Natural killer cell (primary cell): ENCODE data around the gene UNC93B1. TPM values are rescaled to one million over a fixed set of nuclear protein-coding genes. Genes with fewer than 3 reads are reported as not detected.

Experiments
- ATAC-seq, 3 donors: fragments of 150-1000 bp in 2 of 3; fragments of 200-7000 bp in 1 of 3; cut with Tn5 transposase; 1 replicate in 1 of 3; 2 replicates in 2 of 3; pipeline ENCODE4 v1.10.0; 2021; ENCODE audit warnings: mild to moderate bottlenecking in 2 of 3, moderate library complexity in 2 of 3
- DNase-seq, 2 donors: peaks; one replicate each; pipeline versions ENCODE4 v3.0.0 to v3.0.0-alpha.2; 2013 to 2021; ENCODE audit warnings: mixed read lengths in 1 of 2
- H3K27ac ChIP-seq: one replicate; pipeline ENCODE4 v1.5.1; 2013; ENCODE audit warnings: mild to moderate bottlenecking, low read length
- H3K27me3 ChIP-seq: one replicate; pipeline ENCODE4 v1.6.1; 2013; ENCODE audit warnings: low read length; ENCODE audit not compliant: control insufficient read depth, insufficient read depth
- H3K36me3 ChIP-seq: one replicate; pipeline ENCODE4 v1.6.1; 2013; ENCODE audit warnings: low read length; ENCODE audit not compliant: control insufficient read depth, insufficient read depth
- H3K4me1 ChIP-seq: one replicate; pipeline ENCODE4 v1.6.1; 2013; ENCODE audit warnings: low read length; ENCODE audit not compliant: control insufficient read depth, insufficient read depth
- H3K4me3 ChIP-seq: one replicate; pipeline ENCODE4 v1.5.1; 2013; ENCODE audit warnings: low read length
- H3K9me3 ChIP-seq: one replicate; pipeline ENCODE4 v1.6.1; 2013; ENCODE audit warnings: low read length; ENCODE audit not compliant: control insufficient read depth, insufficient read depth
- H3K27ac Mint-ChIP-seq, 2 donors: one replicate each; pipeline ENCODE4 v1.8.0; 2022; ENCODE audit warnings: mild to moderate bottlenecking in 2 of 2, mixed read lengths in 2 of 2, moderate library complexity in 1 of 2
- H3K27me3 Mint-ChIP-seq, 2 donors: one replicate each; pipeline ENCODE4 v1.8.0; 2022; ENCODE audit warnings: low read depth in 2 of 2, mixed read lengths in 2 of 2
- H3K36me3 Mint-ChIP-seq: one replicate; pipeline ENCODE4 v1.8.0; 2022; ENCODE audit warnings: mixed read lengths
- H3K4me1 Mint-ChIP-seq, 2 donors: one replicate each; pipeline ENCODE4 v1.8.0; 2022; ENCODE audit warnings: mixed read lengths in 2 of 2
- H3K4me3 Mint-ChIP-seq: one replicate; pipeline ENCODE4 v1.8.0; 2022; ENCODE audit warnings: mild to moderate bottlenecking, moderate library complexity, mixed read lengths
- H3K9me3 Mint-ChIP-seq, 2 donors: one replicate each; pipeline ENCODE4 v1.8.0; 2022; ENCODE audit warnings: mixed read lengths in 2 of 2
- CTCF ChIP-seq: fragments of 200-600 bp; IDR thresholded peaks from one replicate; pipeline ENCODE4 v1.8.0; 2022; ENCODE audit warnings: antibody characterized with exemption
- WGBS: methylation state at CpG from one replicate; pipeline ENCODE4 v1.1.7; 2013; ENCODE audit warnings: missing lambda C conversion rate; ENCODE audit not compliant: insufficient coverage; 5-methylcytosine and 5-hydroxymethylcytosine counted together
- intact Hi-C: fragments of 100-400 bp; cut with micrococcal nuclease; formaldehyde crosslinking; loops from one replicate; pipeline ENCODE4 v1.14.2; 2022
- total RNA-seq, 4 donors: library from RNA; stranded (reverse); fragments of 120-200 nt in 1 of 4; gene quantifications; one replicate each; pipeline versions ENCODE4 v1.2.3 to v1.2.4, GENCODE V29; 2013 to 2022

UNC93B1 gene, protein sequence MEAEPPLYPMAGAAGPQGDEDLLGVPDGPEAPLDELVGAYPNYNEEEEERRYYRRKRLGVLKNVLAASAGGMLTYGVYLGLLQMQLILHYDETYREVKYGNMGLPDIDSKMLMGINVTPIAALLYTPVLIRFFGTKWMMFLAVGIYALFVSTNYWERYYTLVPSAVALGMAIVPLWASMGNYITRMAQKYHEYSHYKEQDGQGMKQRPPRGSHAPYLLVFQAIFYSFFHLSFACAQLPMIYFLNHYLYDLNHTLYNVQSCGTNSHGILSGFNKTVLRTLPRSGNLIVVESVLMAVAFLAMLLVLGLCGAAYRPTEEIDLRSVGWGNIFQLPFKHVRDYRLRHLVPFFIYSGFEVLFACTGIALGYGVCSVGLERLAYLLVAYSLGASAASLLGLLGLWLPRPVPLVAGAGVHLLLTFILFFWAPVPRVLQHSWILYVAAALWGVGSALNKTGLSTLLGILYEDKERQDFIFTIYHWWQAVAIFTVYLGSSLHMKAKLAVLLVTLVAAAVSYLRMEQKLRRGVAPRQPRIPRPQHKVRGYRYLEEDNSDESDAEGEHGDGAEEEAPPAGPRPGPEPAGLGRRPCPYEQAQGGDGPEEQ
- total RNA-seq: 10 to 100 TPM; 26.6 to 44.3 (median 39.7) TPM
- total RNA-seq (2013): 62.8 TPM

- Histone ChIP-seq H3K9me3 (no peaks in the 10 kb centered on the region), H3K27me3 (no peaks in the 10 kb centered on the region), H3K4me1 (peaks cover 60% of the 10 kb centered on the region), H3K27ac (peak within 1 kb of the TSS; percentile 22), H3K4me3 (peak within 1 kb of the TSS; percentile 35), H3K36me3 (no peaks in the 10 kb centered on the region)
- intact Hi-C loops: loop anchor here (10.0 kb wide), 1 partner anchor 201 kb away; no protein-coding TSS in a partner anchor
- Mint-ChIP-seq H3K27ac (peak within 1 kb of the TSS; percentile 59 to 79), H3K4me3 (peak within 1 kb of the TSS; percentile 91), H3K4me1 (peaks cover 2 to 24% of the 10 kb centered on the region in 2 donors), H3K9me3 (no peaks in the 10 kb centered on the region), H3K27me3 (no peaks in the 10 kb centered on the region), H3K36me3 (no peaks in the 10 kb centered on the region)
- peak; percentile 74 to 84 for DNase-seq
- WGBS: 4% methylated on average over 64 of the region's 64 CpGs
- peak; percentile 91 to 95 (median 94) for ATAC-seq
- TF ChIP-seq CTCF: no peak
These were observed at the start of gene UNC93B1 for GRCh38 chr11:68003846-68004550. Gene UNC93B1, minus strand, starts transcription at chr11:68004097. Its CDS starts 54 bp downstream, at chr11:68004043.

DNA sequence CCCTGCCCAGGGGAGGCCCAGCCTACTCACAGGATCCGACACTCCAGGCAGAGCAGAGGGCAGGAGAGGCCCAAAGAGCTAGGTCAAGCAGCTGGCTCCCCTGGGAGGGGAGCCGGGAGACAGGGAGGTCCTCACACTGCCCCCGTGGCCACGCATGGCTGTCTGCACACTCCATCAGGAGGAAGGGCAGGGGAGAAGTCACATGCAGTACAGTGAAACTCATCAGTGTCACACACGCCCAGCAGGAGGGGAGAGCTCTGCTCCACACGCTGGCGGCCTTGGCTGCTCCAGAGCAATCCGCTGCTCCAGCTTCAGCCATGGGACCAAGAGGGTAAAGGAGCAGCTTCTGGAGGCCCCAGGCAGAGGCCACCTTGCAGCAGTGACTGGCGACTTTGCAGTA, 49.2 kb upstream of the UNC93B1 start:
- ATAC-seq: peak in 1 of 3 donors; percentile 14
- Mint-ChIP-seq H3K27ac (peak overlapping the region; percentile 8 to 66), H3K36me3 (no peaks in the 10 kb centered on the region), H3K4me1 (peaks cover 0 to 7% of the 10 kb centered on the region in 2 donors), H3K27me3 (no peaks in the 10 kb centered on the region), H3K4me3 (no peak overlapping the region), H3K9me3 (no peaks in the 10 kb centered on the region)
- no peak for DNase-seq
- intact Hi-C loops: no loop called here
- WGBS: 91% methylated on average over 9 of the region's 9 CpGs
- no peaks in the 10 kb centered on the region for H3K27me3 ChIP-seq
- TF ChIP-seq CTCF: no peak
- no peaks in the 10 kb centered on the region for H3K4me1 ChIP-seq
- no peaks in the 10 kb centered on the region for H3K9me3 ChIP-seq
- no peak overlapping the region for H3K4me3 ChIP-seq
- no peak overlapping the region for H3K27ac ChIP-seq
- peaks cover 47% of the 10 kb centered on the region for H3K36me3 ChIP-seq

DNA sequence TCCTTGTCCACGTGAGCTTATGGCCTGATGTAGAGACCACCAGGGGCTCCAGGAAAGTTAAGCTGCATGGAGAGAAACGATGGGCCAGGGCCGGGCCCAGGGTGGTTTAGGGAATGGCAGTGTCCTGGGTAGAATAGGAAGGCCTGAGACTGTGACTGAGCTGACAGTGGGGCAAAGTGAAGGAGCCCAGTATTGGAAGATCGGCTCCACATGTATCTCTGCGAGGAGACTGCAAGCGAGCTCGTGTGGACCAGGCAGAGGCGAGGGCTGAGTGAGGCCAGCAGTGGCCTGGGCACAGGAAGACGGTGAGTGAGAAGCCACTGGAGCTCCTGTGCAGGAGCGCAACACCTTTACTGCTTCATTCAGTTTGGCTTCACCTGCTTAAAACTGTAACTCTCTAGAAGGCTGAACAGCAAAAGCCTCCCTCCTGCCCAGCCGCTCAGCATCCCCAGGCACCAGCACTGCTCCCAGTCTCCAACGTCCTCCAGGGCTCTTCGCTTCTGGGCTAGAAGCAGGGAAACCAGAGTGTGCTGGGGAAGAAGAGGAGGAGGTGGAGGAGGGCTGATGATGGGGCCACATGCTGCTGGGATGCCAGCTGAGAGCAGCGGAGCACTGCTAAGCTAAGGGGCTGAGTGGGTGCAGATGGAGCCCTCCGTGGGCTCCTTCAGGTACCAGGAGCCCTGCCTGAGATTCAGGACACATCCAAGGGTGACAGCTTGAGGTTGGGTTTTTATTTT, 48.4 kb upstream of the UNC93B1 start:
- Histone ChIP-seq H3K4me1 (no peaks in the 10 kb centered on the region), H3K4me3 (no peak overlapping the region), H3K36me3 (peaks cover 52% of the 10 kb centered on the region), H3K27ac (no peak overlapping the region), H3K9me3 (no peaks in the 10 kb centered on the region), H3K27me3 (no peaks in the 10 kb centered on the region)
- Mint-ChIP-seq H3K27ac (peak overlapping the region; percentile 66 to 68), H3K4me3 (no peak overlapping the region), H3K36me3 (no peaks in the 10 kb centered on the region), H3K4me1 (peaks cover 0 to 7% of the 10 kb centered on the region in 2 donors), H3K27me3 (no peaks in the 10 kb centered on the region), H3K9me3 (no peaks in the 10 kb centered on the region)
- intact Hi-C loops: no loop called here
- no peak for DNase-seq
- no peak for TF ChIP-seq CTCF
- 95% methylated on average over 15 of the region's 15 CpGs for WGBS
- ATAC-seq: no peak
